ENCODE measurements around the gene SLC43A3.

The SLC43A3 gene

DNA sequence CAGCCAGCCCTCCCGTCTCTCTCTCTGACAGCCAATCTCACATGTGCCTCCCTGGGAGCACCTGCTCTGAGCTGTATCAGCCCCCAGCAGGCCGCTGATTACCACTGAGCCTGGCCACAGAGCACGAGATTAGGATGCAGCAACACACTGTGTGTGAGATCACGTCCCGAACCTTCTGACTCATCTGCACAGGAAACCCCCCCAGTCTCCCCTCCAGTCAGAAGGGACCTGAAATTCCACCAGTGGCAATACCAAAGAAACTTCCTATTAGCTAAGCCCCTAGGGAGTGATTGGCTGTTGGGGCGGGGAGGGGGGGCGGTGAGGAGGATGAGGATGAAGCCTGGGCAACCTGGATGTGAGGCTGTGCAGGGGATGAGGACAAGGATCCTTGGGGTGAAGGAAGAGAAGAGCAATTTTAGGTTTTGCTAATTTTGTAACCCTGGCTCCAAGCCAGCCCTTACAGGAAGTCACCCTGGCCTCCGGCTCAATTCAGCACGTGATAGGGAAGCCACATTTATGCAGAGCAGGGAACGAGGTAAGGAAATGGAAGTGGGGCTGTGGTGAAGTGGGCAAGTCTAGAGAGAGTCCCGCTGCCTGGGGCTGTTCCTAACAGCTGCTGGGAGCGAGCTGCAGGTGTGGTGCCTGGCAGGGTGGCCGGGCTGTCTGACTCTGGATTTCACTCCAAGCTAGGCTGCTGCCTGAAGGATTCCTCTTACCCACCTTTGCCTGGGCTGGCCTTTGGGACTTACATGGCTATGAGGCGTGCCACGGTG, 1.9 kb downstream of the SLC43A3 start:
- no peak overlapping the region for H3K27ac ChIP-seq
- TF ChIP-seq, protein P1, sequence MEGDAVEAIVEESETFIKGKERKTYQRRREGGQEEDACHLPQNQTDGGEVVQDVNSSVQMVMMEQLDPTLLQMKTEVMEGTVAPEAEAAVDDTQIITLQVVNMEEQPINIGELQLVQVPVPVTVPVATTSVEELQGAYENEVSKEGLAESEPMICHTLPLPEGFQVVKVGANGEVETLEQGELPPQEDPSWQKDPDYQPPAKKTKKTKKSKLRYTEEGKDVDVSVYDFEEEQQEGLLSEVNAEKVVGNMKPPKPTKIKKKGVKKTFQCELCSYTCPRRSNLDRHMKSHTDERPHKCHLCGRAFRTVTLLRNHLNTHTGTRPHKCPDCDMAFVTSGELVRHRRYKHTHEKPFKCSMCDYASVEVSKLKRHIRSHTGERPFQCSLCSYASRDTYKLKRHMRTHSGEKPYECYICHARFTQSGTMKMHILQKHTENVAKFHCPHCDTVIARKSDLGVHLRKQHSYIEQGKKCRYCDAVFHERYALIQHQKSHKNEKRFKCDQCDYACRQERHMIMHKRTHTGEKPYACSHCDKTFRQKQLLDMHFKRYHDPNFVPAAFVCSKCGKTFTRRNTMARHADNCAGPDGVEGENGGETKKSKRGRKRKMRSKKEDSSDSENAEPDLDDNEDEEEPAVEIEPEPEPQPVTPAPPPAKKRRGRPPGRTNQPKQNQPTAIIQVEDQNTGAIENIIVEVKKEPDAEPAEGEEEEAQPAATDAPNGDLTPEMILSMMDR (conservative IDR thresholded peaks at IDR 0.05), result no peak

- H3K27ac ChIP-seq, result no peak overlapping the region
- TF ChIP-seq, protein P1 (conservative IDR thresholded peaks at IDR 0.05), result no peak
These were observed 2.7 kb downstream of the SLC43A3 start for GRCh38 chr11:57424137-57424791.

GRCh38 chr11:57422669-57423068, 4.3 kb downstream of the SLC43A3 start:
- TF ChIP-seq, protein P1 (conservative IDR thresholded peaks at IDR 0.05), result no peak
- no peak overlapping the region for H3K27ac ChIP-seq

DNA sequence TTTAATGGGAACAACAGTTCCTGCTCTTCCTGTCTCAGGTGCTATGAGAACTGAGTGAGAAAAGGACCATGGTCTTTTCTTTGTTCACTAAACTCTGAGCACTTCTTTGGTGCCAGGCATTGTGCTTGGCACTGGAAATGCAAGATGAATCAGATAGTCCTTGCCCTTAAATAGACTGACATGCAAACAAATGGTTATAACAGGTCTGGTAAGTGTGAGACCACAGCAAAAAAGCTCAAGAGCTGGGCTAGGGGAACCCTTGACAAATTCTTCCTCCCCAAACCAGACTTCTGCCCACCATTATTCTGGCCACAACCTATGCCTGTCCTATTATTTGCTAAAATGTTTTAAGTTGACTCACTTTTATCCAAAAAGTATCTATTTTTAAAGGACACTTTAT, 5.1 kb downstream of the SLC43A3 start:
- H3K27ac ChIP-seq, result no peak overlapping the region
- TF ChIP-seq, protein P1 (conservative IDR thresholded peaks at IDR 0.05), result no peak

GRCh38 chr11:57421066-57421465, 5.9 kb downstream of the SLC43A3 start:
- TF ChIP-seq, protein P1 (conservative IDR thresholded peaks at IDR 0.05), result no peak
- H3K27ac ChIP-seq, result no peak overlapping the region

GRCh38 chr11:57419146-57419545, 7.8 kb downstream of the SLC43A3 start:
- H3K27ac ChIP-seq, result no peak overlapping the region
- TF ChIP-seq, protein P1 (conservative IDR thresholded peaks at IDR 0.05), result no peak

DNA sequence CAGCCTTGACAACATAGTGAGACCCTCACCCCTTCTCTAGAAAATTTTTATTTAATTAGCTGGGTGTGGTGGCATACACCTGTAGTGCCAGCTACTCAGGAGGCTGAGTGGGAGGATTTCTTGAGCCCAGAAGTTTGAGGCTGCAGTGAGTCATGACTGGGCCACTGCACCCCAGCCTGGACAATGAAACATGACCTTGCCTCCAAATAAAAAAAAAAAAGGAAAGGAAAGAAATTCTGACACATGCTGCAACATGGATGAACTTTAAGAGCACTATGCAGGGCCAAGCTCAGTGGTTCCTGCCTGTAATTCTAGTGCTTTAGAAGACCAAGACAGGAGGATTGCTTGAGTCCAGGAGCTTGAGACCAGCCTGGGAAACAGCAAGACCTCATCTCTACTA, 8.8 kb downstream of the SLC43A3 start:
- TF ChIP-seq, protein P1 (conservative IDR thresholded peaks at IDR 0.05), result no peak

More for the DNA sequence above, 8.8 kb downstream of the SLC43A3 start:
- H3K27ac ChIP-seq, result no peak overlapping the region
